Activated T-helper 2 cell treated with anti-CD3 and anti-CD28 coated beads, Interferon-gamma antibody, Interleukin-2, Interleukin-4, amounts not matched to agents 10 μg/mL and 5 μg/mL and 100 μg/mL, durations not matched to agents 14 hours and 24 hours and 36 hours (primary cell): Measurements from ENCODE around the gene PCBP3. TPM values are rescaled to one million over a fixed set of nuclear protein-coding genes. Genes with fewer than 3 reads are reported as not detected.

Experiments
- DNase-seq: peaks from one replicate; pipeline ENCODE4 v3.0.0; 2021; ENCODE audit warnings: low spot score
- H3K27ac Mint-ChIP-seq: one replicate; pipeline ENCODE4 v1.8.0; 2021; ENCODE audit warnings: mixed read lengths
- H3K27me3 Mint-ChIP-seq: one replicate; pipeline ENCODE4 v1.8.0; 2021; ENCODE audit warnings: low read depth, mixed read lengths
- H3K36me3 Mint-ChIP-seq: one replicate; pipeline ENCODE4 v1.8.0; 2021; ENCODE audit warnings: low read depth, mixed read lengths
- H3K4me1 Mint-ChIP-seq: one replicate; pipeline ENCODE4 v1.8.0; 2021; ENCODE audit warnings: low read depth, mixed read lengths
- H3K4me3 Mint-ChIP-seq: one replicate; pipeline ENCODE4 v1.8.0; 2021; ENCODE audit warnings: low read depth, mild to moderate bottlenecking, moderate library complexity, mixed read lengths
- H3K9me3 Mint-ChIP-seq: one replicate; pipeline ENCODE4 v1.8.0; 2021; ENCODE audit warnings: mixed read lengths
- intact Hi-C: fragments of 100-400 bp; cut with micrococcal nuclease; formaldehyde crosslinking; loops from one replicate; pipeline ENCODE4 v1.15.1; 2023
- total RNA-seq: library from RNA; stranded (reverse); gene quantifications from 2 replicates; pipeline ENCODE4 v1.2.3, GENCODE V29; 2022

PCBP3 gene
- total RNA-seq, 1 donor from 2014 or later: 6.9 TPM

- Mint-ChIP-seq H3K36me3 (no peaks in the 10 kb centered on the region), H3K27me3 (no peaks in the 10 kb centered on the region), H3K4me3 (no peak overlapping the region), H3K4me1 (no peaks in the 10 kb centered on the region), H3K27ac (no peak overlapping the region), H3K9me3 (no peaks in the 10 kb centered on the region)
- no peak for DNase-seq
- intact Hi-C loops: no loop called here
Measured at GRCh38 chr21:45906859-45907258, 263.3 kb downstream of the PCBP3 start.

- DNase-seq: no peak
- Mint-ChIP-seq H3K9me3 (no peaks in the 10 kb centered on the region), H3K4me1 (no peaks in the 10 kb centered on the region), H3K27me3 (no peaks in the 10 kb centered on the region), H3K27ac (no peak overlapping the region), H3K4me3 (no peak overlapping the region), H3K36me3 (no peaks in the 10 kb centered on the region)
- intact Hi-C loops: no loop called here
Measured at GRCh38 chr21:45908536-45909237, 265.2 kb downstream of the PCBP3 start.

GRCh38 chr21:45909238-45909988, 265.9 kb downstream of the PCBP3 start:
- intact Hi-C loops: no loop called here
- Mint-ChIP-seq H3K4me1 (no peaks in the 10 kb centered on the region), H3K36me3 (no peaks in the 10 kb centered on the region), H3K27ac (no peak overlapping the region), H3K4me3 (no peak overlapping the region), H3K27me3 (no peaks in the 10 kb centered on the region), H3K9me3 (no peaks in the 10 kb centered on the region)
- DNase-seq: no peak

GRCh38 chr21:45910155-45910547, 266.6 kb downstream of the PCBP3 start:
- H3K27ac Mint-ChIP-seq: no peak overlapping the region
- no peaks in the 10 kb centered on the region for H3K27me3 Mint-ChIP-seq
- no peak overlapping the region for H3K4me3 Mint-ChIP-seq
- no peak for DNase-seq
- H3K36me3 Mint-ChIP-seq: no peaks in the 10 kb centered on the region
- no peaks in the 10 kb centered on the region for H3K4me1 Mint-ChIP-seq
- H3K9me3 Mint-ChIP-seq: no peaks in the 10 kb centered on the region
- intact Hi-C loops: no loop called here

- H3K36me3 Mint-ChIP-seq: no peaks in the 10 kb centered on the region
- no peak overlapping the region for H3K27ac Mint-ChIP-seq
- DNase-seq: no peak
- no peaks in the 10 kb centered on the region for H3K9me3 Mint-ChIP-seq
- H3K4me3 Mint-ChIP-seq: no peak overlapping the region
- no peaks in the 10 kb centered on the region for H3K4me1 Mint-ChIP-seq
- intact Hi-C loops: no loop called here
- H3K27me3 Mint-ChIP-seq: no peaks in the 10 kb centered on the region
Measured at GRCh38 chr21:45910548-45911221, 267.2 kb downstream of the PCBP3 start.

- no peak overlapping the region for H3K27ac Mint-ChIP-seq
- intact Hi-C loops: no loop called here
- no peak overlapping the region for H3K4me3 Mint-ChIP-seq
Measured at GRCh38 chr21:45911806-45912325, 268.3 kb downstream of the PCBP3 start.

GRCh38 chr21:45912611-45913417, 269.3 kb downstream of the PCBP3 start:
- no peaks in the 10 kb centered on the region for H3K9me3 Mint-ChIP-seq
- no peak overlapping the region for H3K4me3 Mint-ChIP-seq
- peaks cover 4% of the 10 kb centered on the region for H3K4me1 Mint-ChIP-seq
- H3K27me3 Mint-ChIP-seq: no peaks in the 10 kb centered on the region
- H3K27ac Mint-ChIP-seq: no peak overlapping the region
- intact Hi-C loops: no loop called here
- H3K36me3 Mint-ChIP-seq: no peaks in the 10 kb centered on the region
- no peak for DNase-seq

More at GRCh38 chr21:45911806-45912325, 268.3 kb downstream of the PCBP3 start:
- Mint-ChIP-seq H3K27me3 (no peaks in the 10 kb centered on the region), H3K9me3 (no peaks in the 10 kb centered on the region), H3K36me3 (no peaks in the 10 kb centered on the region), H3K4me1 (peaks cover 4% of the 10 kb centered on the region)
- no peak for DNase-seq

GRCh38 chr21:45913418-45913765, 269.9 kb downstream of the PCBP3 start:
- Mint-ChIP-seq H3K9me3 (no peaks in the 10 kb centered on the region), H3K36me3 (no peaks in the 10 kb centered on the region), H3K4me1 (peaks cover 4% of the 10 kb centered on the region), H3K27ac (no peak overlapping the region), H3K4me3 (no peak overlapping the region), H3K27me3 (no peaks in the 10 kb centered on the region)
- no peak for DNase-seq
- intact Hi-C loops: no loop called here

GRCh38 chr21:45913886-45914285, 270.4 kb downstream of the PCBP3 start:
- H3K27ac Mint-ChIP-seq: no peak overlapping the region
- no peak overlapping the region for H3K4me3 Mint-ChIP-seq
- no peaks in the 10 kb centered on the region for H3K9me3 Mint-ChIP-seq
- H3K36me3 Mint-ChIP-seq: no peaks in the 10 kb centered on the region
- DNase-seq: no peak
- H3K27me3 Mint-ChIP-seq: no peaks in the 10 kb centered on the region
- intact Hi-C loops: no loop called here
- H3K4me1 Mint-ChIP-seq: peaks cover 4% of the 10 kb centered on the region

- intact Hi-C loops: no loop called here
- Mint-ChIP-seq H3K9me3 (no peaks in the 10 kb centered on the region), H3K27ac (no peak overlapping the region), H3K4me3 (no peak overlapping the region), H3K27me3 (no peaks in the 10 kb centered on the region), H3K4me1 (peaks cover 4% of the 10 kb centered on the region), H3K36me3 (no peaks in the 10 kb centered on the region)
- no peak for DNase-seq
Measured at GRCh38 chr21:45914321-45914845, 270.9 kb downstream of the PCBP3 start.

GRCh38 chr21:45916011-45916840, 272.7 kb downstream of the PCBP3 start:
- Mint-ChIP-seq H3K27ac (no peak overlapping the region), H3K27me3 (no peaks in the 10 kb centered on the region), H3K36me3 (no peaks in the 10 kb centered on the region), H3K4me1 (peaks cover 4% of the 10 kb centered on the region), H3K9me3 (no peaks in the 10 kb centered on the region), H3K4me3 (no peak overlapping the region)
- no peak for DNase-seq
- intact Hi-C loops: no loop called here

GRCh38 chr21:45917241-45917640, 273.7 kb downstream of the PCBP3 start:
- Mint-ChIP-seq H3K4me1 (peaks cover 4% of the 10 kb centered on the region), H3K27ac (no peak overlapping the region), H3K9me3 (no peaks in the 10 kb centered on the region), H3K27me3 (no peaks in the 10 kb centered on the region), H3K4me3 (no peak overlapping the region), H3K36me3 (no peaks in the 10 kb centered on the region)
- intact Hi-C loops: no loop called here
- DNase-seq: no peak
